ENCODE measurements around the gene PSMB9.

- TF ChIP-seq CTCF (IDR thresholded peaks at IDR 0.05) (no peak), POLR2A (IDR thresholded peaks at IDR 0.05) (no peak)
Observed at GRCh38 chr6:32818867-32819266, 35.1 kb upstream of the PSMB9 start.
